Neural progenitor cell (in vitro differentiated cells): ENCODE measurements around the gene PROSER2.

Source experiments
- EZH2 ChIP-seq: fragments of 200-600 bp; sonication (generic); IDR thresholded peaks from 2 replicates; pipeline ENCODE4 v1.6.1; 2017; ENCODE audit warnings: antibody characterized with exemption, mild to moderate bottlenecking, moderate library complexity
- TF ChIP-seq, protein P1 (sequence below): fragments of 200-600 bp; sonication (generic); IDR thresholded peaks from 2 replicates; pipeline ENCODE4 v1.5.1; 2017; ENCODE audit warnings: antibody characterized with exemption, mild to moderate bottlenecking

GRCh38 chr10:11856678-11857077, 33.5 kb downstream of the PROSER2 start:
- TF ChIP-seq, protein P1, sequence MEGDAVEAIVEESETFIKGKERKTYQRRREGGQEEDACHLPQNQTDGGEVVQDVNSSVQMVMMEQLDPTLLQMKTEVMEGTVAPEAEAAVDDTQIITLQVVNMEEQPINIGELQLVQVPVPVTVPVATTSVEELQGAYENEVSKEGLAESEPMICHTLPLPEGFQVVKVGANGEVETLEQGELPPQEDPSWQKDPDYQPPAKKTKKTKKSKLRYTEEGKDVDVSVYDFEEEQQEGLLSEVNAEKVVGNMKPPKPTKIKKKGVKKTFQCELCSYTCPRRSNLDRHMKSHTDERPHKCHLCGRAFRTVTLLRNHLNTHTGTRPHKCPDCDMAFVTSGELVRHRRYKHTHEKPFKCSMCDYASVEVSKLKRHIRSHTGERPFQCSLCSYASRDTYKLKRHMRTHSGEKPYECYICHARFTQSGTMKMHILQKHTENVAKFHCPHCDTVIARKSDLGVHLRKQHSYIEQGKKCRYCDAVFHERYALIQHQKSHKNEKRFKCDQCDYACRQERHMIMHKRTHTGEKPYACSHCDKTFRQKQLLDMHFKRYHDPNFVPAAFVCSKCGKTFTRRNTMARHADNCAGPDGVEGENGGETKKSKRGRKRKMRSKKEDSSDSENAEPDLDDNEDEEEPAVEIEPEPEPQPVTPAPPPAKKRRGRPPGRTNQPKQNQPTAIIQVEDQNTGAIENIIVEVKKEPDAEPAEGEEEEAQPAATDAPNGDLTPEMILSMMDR, result no peak
- TF ChIP-seq EZH2, result no peak
